HepG2 (cell line): ENCODE results near the gene CAMKMT. TPM values are rescaled to one million over a fixed set of nuclear protein-coding genes. Genes with fewer than 3 reads are reported as not detected.

Experiments used
- ATAC-seq: fragments of 200-7000 bp; cut with Tn5 transposase; 3 replicates; pipeline ENCODE4 v1.9.1; 2020; ENCODE audit warnings: mild to moderate bottlenecking, moderate library complexity
- BruUV-seq: library from RNA; stranded (reverse); fragments of 400-500 nt; replicated peaks from 2 replicates; lab custom pipeline; 2021; lab: Mats Ljungman, UMichigan
- CTCF ChIA-PET: fragments of 300-600 bp; formaldehyde crosslinking; extraction: SDS; loops from one replicate; lab custom pipeline; 2021; ENCODE audit warnings: low total read pairs, inconsistent platforms, low intra/inter-chr PET ratio; lab: Yijun Ruan, JAX
- POLR2A ChIA-PET: fragments of 350-600 bp; sonication (Branson Sonifier 250); formaldehyde crosslinking; loops from one replicate; lab custom pipeline; 2020; ENCODE audit warnings: antibody characterized with exemption, inconsistent platforms; lab: Yijun Ruan, JAX
- DNase-seq: peaks from one replicate; pipeline ENCODE4 v3.0.0-alpha.2; 2015; ENCODE audit warnings: low spot score
- FAIRE-seq: peaks from 3 replicates; lab custom pipeline; 2011; peaks lifted over from hg19 to GRCh38; lab: Jason Lieb, UNC
- H2AFZ ChIP-seq: one replicate; pipeline ENCODE4 v1.6.1; 2011; ENCODE audit warnings: low read length, inconsistent platforms
- H3K27ac ChIP-seq: fragments of 300-600 bp; 3 replicates; pipeline ENCODE4 v1.8.0; 2011; ENCODE audit warnings: mixed run types, mild to moderate bottlenecking, mixed read lengths, low read length, inconsistent platforms; ENCODE audit not compliant: insufficient read depth; ENCODE audit errors: extremely low read length
- H3K27me3 ChIP-seq, 2 experiments: fragments of 200-600 bp in 1 of 2; 2 replicates in 1 of 2; 3 replicates in 1 of 2; pipeline versions ENCODE4 v1.6.0 to v1.8.0; 2011; ENCODE audit warnings: low read length in 2 of 2, mild to moderate bottlenecking in 2 of 2, moderate library complexity in 2 of 2, inconsistent platforms in 1 of 2; ENCODE audit not compliant: insufficient read depth in 2 of 2, control insufficient read depth in 1 of 2
- H3K36me3 ChIP-seq, 2 experiments: fragments of 200-600 bp in 1 of 2; replicated peaks in 1 of 2; 2 replicates in 1 of 2; 3 replicates in 1 of 2; pipeline versions ENCODE4 v1.5.1 to v1.8.0; 2011; ENCODE audit warnings: low read length in 2 of 2, inconsistent platforms in 1 of 2; ENCODE audit not compliant: insufficient read depth in 2 of 2, control insufficient read depth in 1 of 2
- H3K4me1 ChIP-seq: 2 replicates; pipeline ENCODE4 v1.5.1; 2012; ENCODE audit warnings: low read length, inconsistent platforms; ENCODE audit not compliant: insufficient read depth
- H3K4me2 ChIP-seq: 2 replicates; pipeline ENCODE4 v1.6.0; 2011; ENCODE audit warnings: low read depth, low read length, inconsistent platforms
- H3K4me3 ChIP-seq, 3 experiments: fragments of 200-600 bp in 1 of 3; sonication (generic), shearing (Covaris generic) in 1 of 3; replicated peaks in 1 of 3; 2 replicates each; pipeline ENCODE4 v1.5.1; 2011 to 2016; ENCODE audit warnings: low read length in 3 of 3, inconsistent platforms in 2 of 3, low read depth in 2 of 3, mild to moderate bottlenecking in 2 of 3, control low read depth in 1 of 3, mixed read lengths in 1 of 3; ENCODE audit not compliant: insufficient read depth in 1 of 3
- H3K79me2 ChIP-seq: one replicate; pipeline ENCODE4 v1.6.1; 2011; ENCODE audit warnings: low read length, inconsistent platforms; ENCODE audit not compliant: insufficient read depth
- H3K9ac ChIP-seq: 2 replicates; pipeline ENCODE4 v1.6.0; 2011; ENCODE audit warnings: mild to moderate bottlenecking, low read depth, low read length, inconsistent platforms; ENCODE audit not compliant: insufficient read depth
- H3K9me3 ChIP-seq: 2 replicates; pipeline ENCODE4 v1.5.1; 2012; ENCODE audit warnings: mild to moderate bottlenecking, low read length
- H4K20me1 ChIP-seq: 2 replicates; pipeline ENCODE4 v1.6.0; 2011; ENCODE audit warnings: inconsistent platforms, mild to moderate bottlenecking, low read length, moderate library complexity; ENCODE audit not compliant: insufficient read depth
- MIXL1 ChIP-seq: IDR thresholded peaks from 2 replicates; pipeline ENCODE4 v1.6.1; 2016
- MTF2 ChIP-seq: sonication (generic); formaldehyde crosslinking; IDR thresholded peaks from 2 replicates; pipeline ENCODE4 v1.5.0; 2020; ENCODE audit warnings: missing genetic modification reagents, borderline replicate concordance
- NCOA1 ChIP-seq: sonication (generic); formaldehyde crosslinking; IDR thresholded peaks from 2 replicates; pipeline ENCODE4 v1.9.0; 2021; ENCODE audit warnings: missing genetic modification reagents
- NFATC3 ChIP-seq: sonication (generic); formaldehyde crosslinking; IDR thresholded peaks from 2 replicates; pipeline ENCODE4 v1.5.1; 2020; ENCODE audit warnings: mild to moderate bottlenecking, missing genetic modification reagents
- SALL2 ChIP-seq: sonication (generic); formaldehyde crosslinking; IDR thresholded peaks from 2 replicates; pipeline ENCODE4 v1.8.1; 2023; ENCODE audit warnings: mild to moderate bottlenecking, missing genetic modification reagents, inconsistent platforms
- ZFP36 ChIP-seq: fragments of 150-350 bp; IDR thresholded peaks from 2 replicates; pipeline ENCODE4 v1.6.1; 2018; ENCODE audit warnings: borderline replicate concordance, low read length, low read depth; ENCODE audit not compliant: partially characterized antibody
- ZNF235 ChIP-seq: sonication (generic); formaldehyde crosslinking; IDR thresholded peaks from 2 replicates; pipeline ENCODE4 v1.8.1; 2023; ENCODE audit warnings: mild to moderate bottlenecking, missing genetic modification reagents, borderline replicate concordance
- ZNF260 ChIP-seq: sonication (generic); formaldehyde crosslinking; IDR thresholded peaks from 2 replicates; pipeline ENCODE4 v1.4.0; 2020; ENCODE audit warnings: missing genetic modification reagents, low read depth, mild to moderate bottlenecking, borderline replicate concordance
- ZNF3 ChIP-seq: IDR thresholded peaks from 2 replicates; pipeline ENCODE4 v1.7.0; 2017; ENCODE audit warnings: inconsistent platforms
- ZNF775 ChIP-seq: sonication (generic); formaldehyde crosslinking; IDR thresholded peaks from 2 replicates; pipeline ENCODE4 v1.4.0; 2020; ENCODE audit warnings: missing genetic modification reagents, mild to moderate bottlenecking, moderate library complexity, borderline replicate concordance
- ZNF777 ChIP-seq: sonication (generic); formaldehyde crosslinking; IDR thresholded peaks from 2 replicates; pipeline ENCODE4 v1.4.0; 2020; ENCODE audit warnings: missing genetic modification reagents
- WGBS: methylation state at CpG from one replicate; pipeline ENCODE4 v1.1.6; 2017; ENCODE audit warnings: low lambda C conversion rate; 5-methylcytosine and 5-hydroxymethylcytosine counted together
- in situ Hi-C: cut with HindIII; loops from 2 replicates; pipeline ENCODE4 v1.10.0; 2017; ENCODE audit warnings: low pct_unique_long_range_greater_than_20kb; ENCODE audit not compliant: extremely low pct_ligation_motif_present
- intact Hi-C: fragments of 100-400 bp; cut with micrococcal nuclease; formaldehyde crosslinking; loops from one replicate; pipeline ENCODE4 v1.10.0; 2022; ENCODE audit not compliant: unreplicated experiment
- polyA plus RNA-seq, 8 experiments: library from polyadenylated mRNA; depleted of rRNA in 3 of 8; stranded (reverse) in 7 of 8; unstranded in 1 of 8; fragments of >200 nt; fragmentation: Illumina TruSeq in 4 of 8; extraction: Trizol in 4 of 8; gene quantifications; 2 replicates each; pipeline versions ENCODE4 v1.2.1 to v1.2.3, GENCODE V29; 2011 to 2016; ENCODE audit warnings: low read depth in 4 of 8, missing spikeins in 1 of 8, mixed read lengths in 1 of 8; ENCODE audit not compliant: insufficient read depth in 1 of 8
- total RNA-seq, 5 experiments: library from RNA; depleted of rRNA; stranded (reverse); fragments of >200 nt; fragmentation: Illumina TruSeq; extraction: Trizol; gene quantifications; 2 replicates each; pipeline ENCODE4 v1.2.3, GENCODE V29; 2016; ENCODE audit warnings: low read depth in 1 of 5
- TF ChIP-seq, protein P1 (sequence below): sonication (generic); formaldehyde crosslinking; IDR thresholded peaks from 2 replicates; pipeline ENCODE4 v1.5.1; 2020; ENCODE audit warnings: missing genetic modification reagents, mild to moderate bottlenecking, borderline replicate concordance
- TF ChIP-seq, protein P2 (sequence below): sonication (generic); formaldehyde crosslinking; IDR thresholded peaks from 2 replicates; pipeline ENCODE4 v1.4.0; 2020; ENCODE audit warnings: missing genetic modification reagents
- TF ChIP-seq, protein P3 (sequence below): sonication (generic); formaldehyde crosslinking; conservative IDR thresholded peaks from 2 replicates; pipeline ENCODE4 v1.8.0; 2022; ENCODE audit warnings: mild to moderate bottlenecking, moderate library complexity, missing genetic modification reagents
- TF ChIP-seq, protein P4 (sequence below): sonication (generic); formaldehyde crosslinking; IDR thresholded peaks from 2 replicates; pipeline ENCODE4 v1.4.0; 2020; ENCODE audit warnings: missing genetic modification reagents
- TF ChIP-seq, protein P5 (sequence below): sonication (generic); formaldehyde crosslinking; IDR thresholded peaks from 2 replicates; pipeline ENCODE4 v1.5.0; 2020; ENCODE audit warnings: mild to moderate bottlenecking, missing genetic modification reagents, moderate library complexity

CAMKMT gene
- total and polyA plus RNA-seq, 2 of the 13 experiments (the other 11 are each of a cell fraction or from before 2014, with no cell fraction given), result 6.9 to 20.8 TPM

DNA sequence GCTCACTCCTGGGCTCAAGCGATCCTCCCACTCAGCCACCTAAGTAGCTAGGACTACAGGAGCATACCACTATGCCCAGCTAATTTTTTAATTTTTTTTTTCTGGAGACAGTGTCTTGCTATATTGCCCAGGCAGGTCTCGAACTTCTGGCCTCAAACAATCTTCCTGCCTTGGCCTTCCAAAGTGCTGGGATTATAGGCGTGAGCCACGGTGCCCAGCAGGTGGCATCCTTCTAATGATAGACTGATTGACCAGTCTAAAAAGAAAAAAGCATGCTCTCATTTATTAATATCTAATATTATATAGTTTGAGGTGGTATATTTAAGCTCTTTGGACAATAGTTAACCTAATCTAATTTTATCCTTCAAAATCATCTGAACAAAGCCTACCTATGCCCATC lies 198.6 kb downstream of the CAMKMT start:
- Histone ChIP-seq H3K9me3 (no peaks in the 10 kb centered on the region), H3K27me3 (no peaks in the 10 kb centered on the region), H3K9ac (no peak overlapping the region), H3K4me2 (no peak overlapping the region), H3K27ac (no peak overlapping the region), H3K36me3 (no peaks in the 10 kb centered on the region), H3K79me2 (no peaks in the 10 kb centered on the region), H4K20me1 (no peaks in the 10 kb centered on the region), H2AFZ (no peak overlapping the region), H3K4me1 (0 out of 2 replicates have a peak, but pooled peaks cover 7% of the 10 kb centered on the region), H3K4me3 (no peak overlapping the region)
- intact Hi-C loops, result loop anchor here (2.0 kb wide), 1 partner anchor 392 kb away; no protein-coding TSS in a partner anchor
- ATAC-seq, result no peak
- in situ Hi-C loops, result no loop called here
- ChIA-PET POLR2A (no interaction called here), CTCF (interaction anchor here (1.5 to 1.6 kb wide), 2 partner anchors 81 to 395 kb away, joined by 5 to 10 read pairs; no protein-coding TSS in a partner anchor)
- TF ChIP-seq, protein P1, sequence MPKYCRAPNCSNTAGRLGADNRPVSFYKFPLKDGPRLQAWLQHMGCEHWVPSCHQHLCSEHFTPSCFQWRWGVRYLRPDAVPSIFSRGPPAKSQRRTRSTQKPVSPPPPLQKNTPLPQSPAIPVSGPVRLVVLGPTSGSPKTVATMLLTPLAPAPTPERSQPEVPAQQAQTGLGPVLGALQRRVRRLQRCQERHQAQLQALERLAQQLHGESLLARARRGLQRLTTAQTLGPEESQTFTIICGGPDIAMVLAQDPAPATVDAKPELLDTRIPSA (CRISPR knock-in tag), result no peak
- TF ChIP-seq NFATC3 (CRISPR knock-in tag), result no peak
- no peak for TF ChIP-seq ZNF235 (CRISPR knock-in tag)
- TF ChIP-seq ZNF260 (CRISPR knock-in tag), result no peak
- TF ChIP-seq, protein P2, sequence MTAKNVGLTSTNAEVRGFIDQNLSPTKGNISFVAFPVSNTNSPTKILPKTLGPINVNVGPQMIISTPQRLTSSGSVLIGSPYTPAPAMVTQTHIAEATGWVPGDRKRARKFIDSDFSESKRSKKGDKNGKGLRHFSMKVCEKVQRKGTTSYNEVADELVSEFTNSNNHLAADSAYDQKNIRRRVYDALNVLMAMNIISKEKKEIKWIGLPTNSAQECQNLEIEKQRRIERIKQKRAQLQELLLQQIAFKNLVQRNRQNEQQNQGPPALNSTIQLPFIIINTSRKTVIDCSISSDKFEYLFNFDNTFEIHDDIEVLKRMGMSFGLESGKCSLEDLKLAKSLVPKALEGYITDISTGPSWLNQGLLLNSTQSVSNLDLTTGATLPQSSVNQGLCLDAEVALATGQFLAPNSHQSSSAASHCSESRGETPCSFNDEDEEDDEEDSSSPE (CRISPR knock-in tag), result no peak
- TF ChIP-seq, protein P3, sequence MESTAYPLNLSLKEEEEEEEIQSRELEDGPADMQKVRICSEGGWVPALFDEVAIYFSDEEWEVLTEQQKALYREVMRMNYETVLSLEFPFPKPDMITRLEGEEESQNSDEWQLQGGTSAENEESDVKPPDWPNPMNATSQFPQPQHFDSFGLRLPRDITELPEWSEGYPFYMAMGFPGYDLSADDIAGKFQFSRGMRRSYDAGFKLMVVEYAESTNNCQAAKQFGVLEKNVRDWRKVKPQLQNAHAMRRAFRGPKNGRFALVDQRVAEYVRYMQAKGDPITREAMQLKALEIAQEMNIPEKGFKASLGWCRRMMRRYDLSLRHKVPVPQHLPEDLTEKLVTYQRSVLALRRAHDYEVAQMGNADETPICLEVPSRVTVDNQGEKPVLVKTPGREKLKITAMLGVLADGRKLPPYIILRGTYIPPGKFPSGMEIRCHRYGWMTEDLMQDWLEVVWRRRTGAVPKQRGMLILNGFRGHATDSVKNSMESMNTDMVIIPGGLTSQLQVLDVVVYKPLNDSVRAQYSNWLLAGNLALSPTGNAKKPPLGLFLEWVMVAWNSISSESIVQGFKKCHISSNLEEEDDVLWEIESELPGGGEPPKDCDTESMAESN (CRISPR knock-in tag), result no peak
- TF ChIP-seq SALL2 (CRISPR knock-in tag), result no peak
- TF ChIP-seq, protein P4, sequence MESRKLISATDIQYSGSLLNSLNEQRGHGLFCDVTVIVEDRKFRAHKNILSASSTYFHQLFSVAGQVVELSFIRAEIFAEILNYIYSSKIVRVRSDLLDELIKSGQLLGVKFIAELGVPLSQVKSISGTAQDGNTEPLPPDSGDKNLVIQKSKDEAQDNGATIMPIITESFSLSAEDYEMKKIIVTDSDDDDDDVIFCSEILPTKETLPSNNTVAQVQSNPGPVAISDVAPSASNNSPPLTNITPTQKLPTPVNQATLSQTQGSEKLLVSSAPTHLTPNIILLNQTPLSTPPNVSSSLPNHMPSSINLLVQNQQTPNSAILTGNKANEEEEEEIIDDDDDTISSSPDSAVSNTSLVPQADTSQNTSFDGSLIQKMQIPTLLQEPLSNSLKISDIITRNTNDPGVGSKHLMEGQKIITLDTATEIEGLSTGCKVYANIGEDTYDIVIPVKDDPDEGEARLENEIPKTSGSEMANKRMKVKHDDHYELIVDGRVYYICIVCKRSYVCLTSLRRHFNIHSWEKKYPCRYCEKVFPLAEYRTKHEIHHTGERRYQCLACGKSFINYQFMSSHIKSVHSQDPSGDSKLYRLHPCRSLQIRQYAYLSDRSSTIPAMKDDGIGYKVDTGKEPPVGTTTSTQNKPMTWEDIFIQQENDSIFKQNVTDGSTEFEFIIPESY (CRISPR knock-in tag), result peak; percentile 16; the same call in 1 of the 2 replicates
- no peak for TF ChIP-seq ZNF775 (CRISPR knock-in tag)
- no peak for TF ChIP-seq MIXL1 (CRISPR knock-in tag)
- TF ChIP-seq, protein P5, sequence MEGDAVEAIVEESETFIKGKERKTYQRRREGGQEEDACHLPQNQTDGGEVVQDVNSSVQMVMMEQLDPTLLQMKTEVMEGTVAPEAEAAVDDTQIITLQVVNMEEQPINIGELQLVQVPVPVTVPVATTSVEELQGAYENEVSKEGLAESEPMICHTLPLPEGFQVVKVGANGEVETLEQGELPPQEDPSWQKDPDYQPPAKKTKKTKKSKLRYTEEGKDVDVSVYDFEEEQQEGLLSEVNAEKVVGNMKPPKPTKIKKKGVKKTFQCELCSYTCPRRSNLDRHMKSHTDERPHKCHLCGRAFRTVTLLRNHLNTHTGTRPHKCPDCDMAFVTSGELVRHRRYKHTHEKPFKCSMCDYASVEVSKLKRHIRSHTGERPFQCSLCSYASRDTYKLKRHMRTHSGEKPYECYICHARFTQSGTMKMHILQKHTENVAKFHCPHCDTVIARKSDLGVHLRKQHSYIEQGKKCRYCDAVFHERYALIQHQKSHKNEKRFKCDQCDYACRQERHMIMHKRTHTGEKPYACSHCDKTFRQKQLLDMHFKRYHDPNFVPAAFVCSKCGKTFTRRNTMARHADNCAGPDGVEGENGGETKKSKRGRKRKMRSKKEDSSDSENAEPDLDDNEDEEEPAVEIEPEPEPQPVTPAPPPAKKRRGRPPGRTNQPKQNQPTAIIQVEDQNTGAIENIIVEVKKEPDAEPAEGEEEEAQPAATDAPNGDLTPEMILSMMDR, result peak; percentile 50
- TF ChIP-seq NCOA1, result no peak
- TF ChIP-seq ZNF3, result no peak
- TF ChIP-seq ZNF777 (CRISPR knock-in tag), result no peak
- no peak for TF ChIP-seq MTF2
- no peak for TF ChIP-seq ZFP36
- no peak for FAIRE-seq
- DNase-seq, result no peak
- WGBS, result 91% methylated on average over 4 of the region's 4 CpGs
- no TSS peak for BruUV-seq
